Stimulated activated CD4-positive, alpha-beta T cell treated with anti-CD3 and anti-CD28 coated beads, TNF-alpha, amount 100 ng/mL, for 48 hours (primary cell): ENCODE measurements around the gene AKT1.
"Not testable (repeated sequence)": the region's sequence is repeated elsewhere in the genome, so short reads cannot be mapped to it uniquely, and the experiment has no call there.

Experiments
- DNase-seq, 3 donors: peaks; one replicate each; pipeline ENCODE4 v3.0.0-alpha.2; 2020; ENCODE audit warnings: low read depth in 3 of 3

The AKT1 gene

DNA sequence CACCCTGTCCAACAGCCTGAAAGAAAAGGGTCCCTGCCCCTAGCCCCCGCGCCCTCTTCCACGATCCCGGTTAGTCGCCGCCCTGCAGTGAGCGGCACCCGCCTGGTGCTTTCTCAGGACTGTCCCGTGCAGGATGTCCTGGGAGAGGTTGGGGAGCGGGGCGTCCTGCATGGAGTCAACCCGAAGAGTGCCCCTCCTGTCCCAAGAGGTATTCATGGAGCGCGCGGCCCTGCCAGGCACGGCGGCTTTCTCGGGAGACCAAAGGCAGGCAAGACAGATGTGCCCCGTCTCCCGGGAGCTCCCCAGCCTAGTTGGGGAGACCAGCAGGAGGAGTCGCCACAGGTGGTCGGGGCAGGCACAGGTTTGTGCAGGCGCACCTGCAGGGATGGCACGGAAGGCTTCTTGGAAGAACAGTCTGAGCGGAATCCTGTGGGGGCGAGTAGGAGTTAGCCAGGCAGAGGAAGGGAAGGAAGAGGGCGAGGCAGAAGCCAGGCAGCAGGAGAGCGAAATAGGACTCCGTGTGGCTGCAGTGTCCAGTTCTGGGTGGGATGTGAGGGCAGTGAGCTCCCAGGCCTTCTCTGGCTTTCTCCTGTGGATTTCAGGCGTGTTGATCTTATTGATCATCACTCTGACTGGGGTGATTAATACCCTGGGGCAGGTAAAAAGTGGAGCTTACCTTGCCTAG is 41.9 kb downstream of the AKT1 start:
- DNase-seq = no peak

GRCh38 chr14:104752735-104753527 is 42.6 kb downstream of the AKT1 start, which contains the start of gene SIVA1:
Gene SIVA1 (plus strand): TSS chr14:104753147. CDS start chr14:104753202, 55 bp downstream.
- DNase-seq = peak; percentile 99 to 100 (median 100)

DNA sequence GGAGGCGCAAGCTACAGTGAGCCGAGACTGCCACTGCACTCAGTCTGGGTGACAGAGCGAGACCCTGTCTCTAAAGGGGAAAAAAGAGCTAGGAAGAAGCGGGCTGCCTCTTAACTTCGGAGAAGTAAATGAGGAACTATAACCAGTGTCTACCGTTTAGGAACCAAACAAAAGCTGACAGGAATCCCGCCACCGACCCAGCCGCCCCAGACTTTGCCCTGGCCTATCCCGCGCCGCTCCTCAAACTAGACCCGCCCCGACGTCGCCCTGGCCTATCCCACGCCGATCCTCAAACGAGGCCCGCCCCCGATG is 43.2 kb downstream of the AKT1 start:
- no peak for DNase-seq

- DNase-seq = no peak
Measured at GRCh38 chr14:104751539-104752422, 43.8 kb downstream of the AKT1 start.

- DNase-seq = not testable (repeated sequence)
Measured at GRCh38 chr14:104750753-104751057, 44.8 kb downstream of the AKT1 start.

DNA sequence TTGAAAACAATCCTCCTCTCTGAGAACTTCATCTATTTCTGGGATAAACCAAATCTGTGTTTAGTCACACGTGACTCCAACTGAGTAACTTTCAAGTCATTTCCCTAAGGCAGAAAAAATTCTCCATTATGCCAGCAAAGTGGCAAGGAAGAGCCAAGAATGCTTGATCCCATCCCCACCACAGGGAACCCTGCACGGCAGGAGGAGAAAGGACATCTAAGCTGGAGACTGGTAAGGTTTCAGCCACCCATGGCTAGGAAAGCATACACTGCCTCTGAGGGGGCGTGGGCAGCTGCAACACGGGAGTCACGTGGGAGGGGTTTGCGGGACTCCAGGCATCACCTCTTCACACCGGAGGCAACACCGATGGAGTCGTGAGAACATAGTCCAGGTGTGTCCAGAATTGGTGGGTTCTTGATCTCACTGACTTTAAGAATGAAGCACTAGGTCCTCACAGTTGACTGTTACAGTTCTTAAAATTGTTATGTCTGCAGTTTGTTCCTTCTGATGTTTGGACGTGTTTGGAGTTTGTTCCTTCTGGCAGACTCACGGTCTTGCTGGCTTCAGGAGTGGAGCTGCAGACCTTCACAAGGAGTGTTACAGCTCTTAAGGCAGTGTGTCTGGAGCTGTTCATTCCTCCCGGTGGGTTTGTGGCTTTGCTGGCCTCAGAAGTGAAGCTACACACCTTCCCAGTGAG is 45.3 kb downstream of the AKT1 start:
- no peak for DNase-seq

DNA sequence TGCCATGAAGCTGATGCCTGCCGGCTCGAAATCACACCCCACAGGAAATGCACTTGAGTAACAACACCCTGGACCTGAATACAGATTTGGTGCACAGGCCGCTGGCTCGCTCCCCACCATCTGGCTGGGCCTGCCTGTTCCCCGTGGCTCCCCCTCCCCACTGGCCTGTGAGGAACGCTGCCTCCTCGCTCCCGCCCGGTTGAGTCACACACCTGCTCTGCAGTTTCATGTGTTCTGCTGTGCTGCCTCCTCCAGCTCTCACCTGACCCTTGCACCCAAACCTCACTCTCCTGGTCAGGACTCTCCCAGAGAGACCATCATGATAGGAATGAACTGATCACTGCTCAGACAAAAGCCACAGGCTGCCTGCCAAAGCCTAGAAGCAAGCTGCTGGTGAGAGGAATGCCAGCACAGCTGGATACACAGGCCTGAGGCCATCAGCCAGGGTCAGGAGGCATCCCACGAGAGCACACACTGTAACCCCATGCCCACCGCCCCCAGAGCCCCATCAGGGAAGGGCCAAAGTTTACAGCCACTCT is 46.4 kb downstream of the AKT1 start:
- DNase-seq = no peak

DNA sequence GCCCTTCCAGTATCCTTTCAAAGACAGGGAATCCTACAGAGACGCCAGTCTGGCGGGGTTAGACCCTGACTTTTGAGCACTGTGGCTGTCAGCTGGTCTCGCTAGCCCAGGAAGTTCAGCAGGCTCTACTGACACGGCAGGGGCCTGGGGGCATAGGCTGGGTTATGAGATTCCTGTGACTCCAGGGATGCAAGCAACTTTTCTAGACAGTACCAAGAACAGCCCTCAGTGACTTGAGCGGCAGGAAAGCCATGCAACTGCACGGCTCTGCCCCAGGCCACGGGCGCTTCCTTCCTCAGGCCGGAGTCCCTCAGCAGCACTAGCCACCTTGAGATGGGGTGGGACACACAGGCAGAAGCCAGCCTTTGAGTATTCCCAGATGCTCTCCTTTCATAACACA is 47.7 kb downstream of the AKT1 start:
- DNase-seq = no peak

GRCh38 chr14:104746934-104747481 is 48.5 kb downstream of the AKT1 start:
- no peak for DNase-seq

DNA sequence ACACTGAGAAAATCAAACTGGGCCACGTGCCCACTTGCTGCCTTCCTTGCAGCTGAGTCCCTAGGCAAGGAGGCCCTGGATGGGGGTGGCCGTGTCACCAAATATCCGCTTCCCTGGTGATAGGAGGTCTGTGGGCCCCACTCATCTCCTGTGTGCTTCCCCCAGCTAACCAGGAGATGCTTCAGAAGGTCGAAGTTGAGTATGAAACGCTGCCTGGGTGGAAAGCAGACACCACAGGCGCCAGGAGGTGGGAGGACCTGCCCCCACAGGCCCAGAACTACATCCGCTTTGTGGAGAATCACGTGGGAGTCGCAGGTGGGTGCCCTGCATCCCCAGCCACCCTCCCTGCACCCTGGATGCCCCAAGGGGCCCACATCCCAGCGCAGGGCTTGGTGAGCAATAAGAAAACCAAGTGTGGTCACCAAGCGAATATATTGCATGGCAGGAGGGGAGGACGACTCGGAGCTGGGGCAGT is 49.4 kb downstream of the AKT1 start:
- DNase-seq = no peak

DNA sequence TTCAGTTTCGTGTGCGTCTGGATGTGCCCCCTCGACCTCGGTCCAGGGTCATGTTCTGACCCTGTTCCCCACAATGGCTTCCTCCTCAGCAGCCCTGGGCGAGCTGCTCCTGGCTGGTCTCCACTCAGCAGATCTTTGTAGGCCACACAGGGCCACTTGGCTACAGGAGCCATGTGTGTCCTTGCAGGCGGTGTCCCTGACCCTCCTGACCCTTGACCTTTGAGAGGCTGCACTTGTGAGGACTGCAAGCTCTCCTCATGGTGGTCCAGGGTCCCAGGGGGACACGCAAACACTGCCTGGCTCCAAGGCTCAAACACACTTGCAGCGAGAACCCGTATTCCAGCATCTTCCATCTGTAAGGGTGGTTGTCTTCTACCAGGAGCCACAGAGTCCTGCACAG is 50.1 kb downstream of the AKT1 start:
- DNase-seq = no peak

- no peak for DNase-seq
Measured at GRCh38 chr14:104744484-104744883, 51.1 kb downstream of the AKT1 start.

GRCh38 chr14:104743461-104744380 is 51.8 kb downstream of the AKT1 start:
- no peak for DNase-seq

GRCh38 chr14:104742586-104743455 is 52.7 kb downstream of the AKT1 start:
- DNase-seq = no peak

DNA sequence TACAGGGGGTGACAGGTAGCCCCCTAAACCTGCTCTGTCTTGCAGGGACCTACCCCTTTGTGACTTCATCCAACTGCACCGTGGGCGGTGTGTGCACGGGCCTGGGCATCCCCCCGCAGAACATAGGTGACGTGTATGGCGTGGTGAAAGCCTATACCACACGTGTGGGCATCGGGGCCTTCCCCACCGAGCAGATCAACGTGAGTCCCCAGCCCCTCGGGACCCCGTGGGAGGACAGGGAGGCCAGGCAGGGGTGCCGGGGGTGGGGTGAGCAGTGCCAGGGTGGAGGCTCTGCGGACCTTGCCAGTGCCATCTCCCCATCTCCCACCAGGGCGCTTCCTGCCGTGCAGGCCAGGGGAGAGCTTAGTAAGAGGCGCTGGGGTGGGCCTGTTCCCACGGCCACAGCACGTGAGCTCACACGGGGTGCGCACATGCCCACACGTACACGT is 53.7 kb downstream of the AKT1 start:
- DNase-seq = no peak

- no peak for DNase-seq
Measured at GRCh38 chr14:104741108-104741802, 54.3 kb downstream of the AKT1 start.

- DNase-seq = no peak
Measured at GRCh38 chr14:104739546-104740516, 55.7 kb downstream of the AKT1 start.
